Omental fat pad (tissue), 4 donors: Measurements from ENCODE around the gene SLC7A1. TPM values are rescaled to one million over a fixed set of nuclear protein-coding genes. Genes with fewer than 3 reads are reported as not detected.

Experiments
- ATAC-seq: fragments of 150-250 bp; one replicate; pipeline ENCODE4 v1.9.1; 2016; ENCODE audit warnings: mild to moderate bottlenecking, moderate library complexity; ENCODE audit not compliant: low FRiP score
- DNase-seq: peaks from one replicate; pipeline ENCODE4 v3.0.0-alpha.2; 2019; ENCODE audit warnings: low spot score
- total RNA-seq, 4 donors: library from RNA; depleted of rRNA; stranded (reverse); fragments of >200 nt; gene quantifications; one replicate each; pipeline ENCODE4 v1.1.0, GENCODE V29; 2016
- TF ChIP-seq, protein P1 (sequence below), 3 donors: fragments of 450-650 bp; IDR thresholded peaks; one replicate each; pipeline ENCODE4 v1.5.1; 2016 to 2017; ENCODE audit warnings: antibody characterized with exemption in 3 of 3, mild to moderate bottlenecking in 3 of 3, moderate library complexity in 2 of 3

Gene SLC7A1
- total RNA-seq, 4 donors from 2014 or later = 18.5 to 60.5 (median 25.8) TPM

DNA sequence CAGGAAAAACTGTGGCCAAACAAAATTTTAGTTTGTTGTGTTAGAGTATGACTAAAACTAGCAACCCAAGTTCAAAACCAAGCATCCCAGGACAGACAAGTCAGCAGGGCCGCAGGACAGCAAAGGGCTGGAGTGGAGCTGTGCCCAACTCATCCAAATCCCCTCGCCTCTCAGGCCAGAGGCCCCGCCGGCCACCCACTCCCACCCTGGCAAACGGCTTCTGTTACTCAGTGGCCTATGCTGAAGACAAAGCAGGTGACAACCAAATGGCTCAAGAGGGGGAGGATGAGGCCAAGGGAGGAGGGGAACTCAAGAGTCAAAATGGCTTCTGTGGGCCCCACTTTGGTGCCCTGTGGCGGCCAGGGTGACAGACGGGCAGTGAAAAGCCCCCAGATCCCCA is 69.7 kb downstream of the SLC7A1 start:
- DNase-seq (no peak), ATAC-seq (no peak)
- TF ChIP-seq, protein P1, sequence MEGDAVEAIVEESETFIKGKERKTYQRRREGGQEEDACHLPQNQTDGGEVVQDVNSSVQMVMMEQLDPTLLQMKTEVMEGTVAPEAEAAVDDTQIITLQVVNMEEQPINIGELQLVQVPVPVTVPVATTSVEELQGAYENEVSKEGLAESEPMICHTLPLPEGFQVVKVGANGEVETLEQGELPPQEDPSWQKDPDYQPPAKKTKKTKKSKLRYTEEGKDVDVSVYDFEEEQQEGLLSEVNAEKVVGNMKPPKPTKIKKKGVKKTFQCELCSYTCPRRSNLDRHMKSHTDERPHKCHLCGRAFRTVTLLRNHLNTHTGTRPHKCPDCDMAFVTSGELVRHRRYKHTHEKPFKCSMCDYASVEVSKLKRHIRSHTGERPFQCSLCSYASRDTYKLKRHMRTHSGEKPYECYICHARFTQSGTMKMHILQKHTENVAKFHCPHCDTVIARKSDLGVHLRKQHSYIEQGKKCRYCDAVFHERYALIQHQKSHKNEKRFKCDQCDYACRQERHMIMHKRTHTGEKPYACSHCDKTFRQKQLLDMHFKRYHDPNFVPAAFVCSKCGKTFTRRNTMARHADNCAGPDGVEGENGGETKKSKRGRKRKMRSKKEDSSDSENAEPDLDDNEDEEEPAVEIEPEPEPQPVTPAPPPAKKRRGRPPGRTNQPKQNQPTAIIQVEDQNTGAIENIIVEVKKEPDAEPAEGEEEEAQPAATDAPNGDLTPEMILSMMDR (IDR thresholded peaks at IDR 0.05) = no peak

DNA sequence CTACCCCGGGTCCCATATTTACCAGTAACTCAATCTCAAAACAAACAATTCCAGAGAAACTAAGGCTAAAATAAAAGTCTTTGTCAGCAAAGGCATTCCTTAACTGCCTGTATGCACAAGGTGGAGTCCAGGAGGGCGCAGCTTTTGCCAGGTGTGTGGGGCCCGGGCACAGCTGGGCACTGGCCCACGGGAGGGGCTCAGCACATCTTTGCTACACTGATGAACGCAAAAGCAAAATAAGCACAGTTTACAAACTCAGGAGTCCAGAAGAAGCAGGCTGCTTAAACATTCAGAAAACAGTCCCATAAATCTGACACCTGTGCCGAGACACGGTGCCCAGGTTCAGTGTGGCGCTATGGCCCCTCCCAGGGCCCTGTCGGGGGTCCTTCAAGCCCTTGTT is 70.8 kb downstream of the SLC7A1 start:
- no peak for DNase-seq
- TF ChIP-seq, protein P1 (IDR thresholded peaks at IDR 0.05) = no peak
- no peak for ATAC-seq

DNA sequence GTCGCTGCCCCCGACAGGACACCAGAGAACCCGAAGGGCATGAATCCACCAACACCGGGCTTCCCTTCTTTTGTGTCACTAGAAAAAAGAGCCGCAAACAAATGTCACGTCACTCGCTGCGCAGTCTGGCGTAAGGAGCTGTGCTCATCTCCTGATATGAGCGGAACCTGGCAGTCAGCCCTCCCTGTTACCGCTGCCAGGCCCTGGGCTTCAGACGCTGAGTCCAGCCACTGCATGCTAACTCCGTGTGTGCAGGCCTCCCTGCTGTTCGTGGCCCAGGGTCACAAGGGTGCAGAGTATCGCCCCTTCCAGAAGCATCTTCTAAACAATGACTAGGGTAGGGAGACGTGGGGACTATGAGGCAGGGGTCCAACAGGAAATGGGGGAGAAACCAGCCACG is 71.3 kb downstream of the SLC7A1 start:
- TF ChIP-seq, protein P1 (IDR thresholded peaks at IDR 0.05) = no peak
- ATAC-seq (no peak), DNase-seq (no peak)

DNA sequence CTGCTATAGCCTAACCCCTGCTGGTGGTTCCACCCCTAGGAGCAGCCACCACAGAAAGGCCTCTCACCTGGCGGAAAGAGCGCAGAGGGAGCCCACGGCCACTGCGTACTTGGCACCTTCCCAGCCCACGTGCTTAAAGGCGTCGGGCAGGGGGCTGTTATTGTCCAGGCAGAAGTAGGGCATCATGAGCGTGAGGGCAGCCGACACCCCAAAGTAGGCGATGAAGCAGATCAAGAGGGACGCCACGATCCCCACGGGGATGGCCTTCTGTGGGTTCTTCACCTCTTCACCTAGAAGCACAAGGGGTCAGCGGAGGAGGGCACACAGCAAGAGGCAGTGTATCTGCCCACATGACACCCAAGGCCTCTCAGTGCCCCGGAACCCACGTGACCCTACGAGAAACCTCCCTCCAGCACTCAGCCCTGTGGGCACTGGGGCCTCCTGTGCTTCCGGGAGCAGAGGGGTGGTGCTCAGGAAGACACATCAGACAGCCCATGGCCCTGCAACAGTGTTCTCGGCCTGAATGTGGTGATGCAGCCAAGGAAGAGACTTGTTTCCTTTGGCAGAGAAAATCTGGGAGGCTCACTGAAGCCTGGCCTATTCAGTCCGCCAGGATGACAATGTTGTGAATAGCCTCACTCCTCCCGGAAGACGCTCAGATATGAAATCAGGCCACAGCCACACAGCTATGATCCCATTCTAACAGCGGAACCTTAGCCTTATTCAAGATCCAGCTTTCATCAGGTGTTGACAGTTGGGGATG is 72.1 kb downstream of the SLC7A1 start:
- TF ChIP-seq, protein P1 (IDR thresholded peaks at IDR 0.05) = no peak
- no peak for DNase-seq
- ATAC-seq = no peak

DNA sequence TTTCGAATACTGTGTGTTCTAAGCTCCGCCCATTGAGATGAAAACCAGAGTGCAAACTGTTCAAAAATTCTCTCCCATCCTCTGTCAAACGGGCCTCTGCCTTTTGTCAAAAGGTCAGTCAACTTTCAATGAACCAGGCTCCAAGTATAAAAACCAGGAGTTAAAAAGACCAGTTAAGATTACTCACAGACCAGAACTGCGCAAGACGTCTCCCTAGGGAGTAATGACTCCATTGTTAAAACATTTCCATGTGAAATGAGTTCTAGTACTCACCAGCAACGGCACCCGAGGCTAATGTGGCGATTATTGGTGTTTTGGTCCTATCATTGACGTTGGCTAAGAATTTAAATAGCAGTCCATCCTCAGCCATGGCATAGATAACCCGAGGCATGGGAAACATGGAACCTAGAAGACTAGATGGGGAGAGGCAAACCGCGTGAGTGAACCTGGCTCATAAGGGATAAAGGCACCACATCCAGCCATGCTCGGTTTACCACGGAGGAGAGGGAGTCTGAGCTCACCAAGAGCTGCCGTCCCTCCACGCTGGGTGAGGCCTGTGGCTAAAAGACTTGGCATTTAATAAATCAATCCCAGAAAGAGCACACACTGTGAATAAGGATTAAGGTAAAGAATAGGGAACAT is 73.3 kb downstream of the SLC7A1 start:
- no peak for ATAC-seq
- no peak for DNase-seq
- TF ChIP-seq, protein P1 (IDR thresholded peaks at IDR 0.05) = no peak

DNA sequence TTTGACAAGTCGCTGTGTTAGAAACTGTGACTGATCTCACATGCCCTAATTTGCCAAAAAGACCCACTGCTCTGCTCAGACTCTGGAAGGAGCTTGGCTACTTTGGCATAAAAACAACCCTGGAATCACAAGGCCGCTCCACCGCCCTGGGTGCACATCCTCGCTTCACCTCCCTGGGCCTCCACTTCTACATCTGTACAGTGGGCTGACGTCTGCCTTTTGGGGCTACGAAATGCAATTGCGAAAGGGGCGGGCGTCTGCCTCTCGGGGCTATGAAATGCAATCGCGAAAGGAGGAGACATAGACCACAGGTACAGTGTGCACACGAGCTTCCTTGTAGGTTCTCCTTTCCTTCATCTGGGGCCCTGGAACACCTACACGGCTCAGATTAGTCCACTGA is 74.2 kb downstream of the SLC7A1 start:
- ATAC-seq = no peak
- DNase-seq = no peak
- TF ChIP-seq, protein P1 (IDR thresholded peaks at IDR 0.05) = no peak

DNA sequence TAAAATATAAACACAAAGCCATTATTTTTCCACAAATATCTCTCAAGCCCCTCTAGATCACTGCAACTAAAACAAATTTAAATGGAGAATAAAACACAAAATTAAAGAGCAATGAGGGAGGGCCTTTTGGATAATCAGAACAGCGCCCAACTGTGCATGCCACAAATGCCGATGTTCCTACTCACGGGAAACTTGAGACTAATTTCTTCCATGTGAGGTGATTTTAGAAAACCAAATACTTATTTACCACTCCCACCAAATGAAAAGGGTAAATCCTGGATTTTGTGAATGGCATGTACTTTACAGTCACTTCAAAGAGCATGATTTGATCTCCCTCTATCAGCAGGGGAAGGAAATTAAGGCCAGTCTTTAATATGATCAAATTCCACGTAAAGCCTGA is 74.8 kb downstream of the SLC7A1 start:
- ATAC-seq = peak; percentile 24
- TF ChIP-seq, protein P1 (IDR thresholded peaks at IDR 0.05) = no peak
- DNase-seq = no peak
